HG03558 (cell line): ENCODE measurements around the gene DPF3.

Source experiments
- ATAC-seq: cut with Tn5 transposase; IDR thresholded peaks from one replicate; pipeline ENCODE4 v1.9.1; 2021; ENCODE audit warnings: moderate number of reproducible peaks; ENCODE audit not compliant: unreplicated experiment; ENCODE audit errors: extremely low read depth

The DPF3 gene

DNA sequence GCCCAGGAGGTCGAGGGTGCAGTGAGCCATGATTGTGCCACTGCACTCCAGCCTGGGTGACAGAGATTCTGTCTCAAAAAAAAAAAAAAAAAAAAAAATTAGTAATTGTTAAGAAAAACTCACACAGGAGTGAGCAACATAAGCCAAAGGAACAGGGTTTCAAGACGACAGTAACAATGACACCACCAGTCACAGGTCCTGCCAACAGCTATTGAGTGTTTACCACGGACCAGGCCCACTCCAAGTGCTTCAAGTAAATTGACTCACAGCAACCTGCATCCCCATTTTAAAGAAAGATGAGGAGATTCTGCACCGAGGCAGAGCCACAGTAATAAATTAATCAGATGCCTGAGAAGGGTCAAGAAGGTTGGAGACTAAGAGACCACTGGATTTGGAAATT, 194.5 kb downstream of the DPF3 start:
- no peak for ATAC-seq

DNA sequence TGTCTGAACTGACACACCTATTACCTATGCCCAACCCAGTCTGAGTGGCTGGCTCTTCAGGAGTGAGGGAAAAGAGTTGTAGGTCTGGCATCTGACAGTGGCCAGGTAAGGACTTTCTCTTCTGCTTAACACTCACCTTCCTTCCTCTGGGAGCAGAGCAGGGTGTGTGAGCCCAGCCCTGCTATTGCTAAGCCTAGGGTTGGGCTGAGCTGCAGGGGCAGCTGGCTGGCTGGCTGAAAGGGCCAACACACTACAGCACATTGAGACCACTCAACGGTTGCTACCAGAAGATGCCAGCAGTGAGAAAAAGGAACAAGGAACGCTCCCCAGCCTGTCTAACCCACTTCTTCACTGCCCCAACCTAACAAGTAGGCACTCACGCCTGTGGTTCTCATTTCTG, 201.2 kb downstream of the DPF3 start:
- ATAC-seq, result no peak

DNA sequence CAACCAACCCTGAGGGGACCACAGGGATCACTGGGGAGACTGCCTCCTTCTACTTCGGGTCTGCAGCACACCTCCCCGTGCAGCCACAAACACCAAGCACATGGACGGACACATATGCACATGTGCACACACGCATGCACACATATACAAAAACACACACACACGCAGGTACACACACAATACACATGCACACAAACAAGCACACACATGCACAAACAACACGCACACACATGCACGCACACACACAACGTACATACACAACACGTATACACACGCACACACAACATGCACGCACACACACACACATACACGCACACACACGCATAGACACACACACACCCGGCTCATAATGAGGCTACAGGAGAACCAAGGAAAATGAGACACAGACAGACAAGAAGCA, 203.6 kb downstream of the DPF3 start:
- no peak for ATAC-seq

DNA sequence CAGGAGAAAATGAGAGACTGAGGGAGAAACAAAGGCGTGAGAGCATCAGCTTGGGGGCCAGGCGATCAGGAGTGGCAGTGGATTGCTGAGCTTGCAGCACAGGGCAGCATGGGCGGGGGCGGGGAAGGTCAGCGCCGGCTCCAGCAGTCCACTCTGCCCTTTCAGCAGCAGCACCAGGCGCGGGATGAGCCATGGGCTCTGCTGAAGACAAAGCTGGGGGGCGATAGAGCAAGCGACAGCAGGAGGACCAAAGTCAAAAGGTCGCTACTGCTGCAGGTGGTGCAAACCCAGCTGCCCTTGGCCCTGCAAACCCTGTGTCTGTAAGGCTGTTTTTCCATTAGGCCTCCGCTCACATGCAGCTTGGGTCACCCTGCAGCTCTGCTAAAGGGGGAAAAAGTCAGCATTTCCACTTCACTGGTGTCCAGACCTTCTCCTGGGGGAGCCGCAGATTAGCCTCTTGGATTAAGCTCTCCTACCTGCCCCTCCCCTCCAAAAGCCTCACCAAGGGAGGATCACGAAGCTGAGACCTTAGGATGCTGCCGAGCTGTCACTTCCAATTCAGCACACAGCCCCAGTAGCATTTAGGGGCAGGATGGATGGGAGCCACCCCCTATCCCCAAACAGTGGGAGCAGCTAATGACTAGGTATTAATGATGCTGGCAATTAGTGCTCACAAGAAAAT, 204.8 kb downstream of the DPF3 start:
- no peak for ATAC-seq

DNA sequence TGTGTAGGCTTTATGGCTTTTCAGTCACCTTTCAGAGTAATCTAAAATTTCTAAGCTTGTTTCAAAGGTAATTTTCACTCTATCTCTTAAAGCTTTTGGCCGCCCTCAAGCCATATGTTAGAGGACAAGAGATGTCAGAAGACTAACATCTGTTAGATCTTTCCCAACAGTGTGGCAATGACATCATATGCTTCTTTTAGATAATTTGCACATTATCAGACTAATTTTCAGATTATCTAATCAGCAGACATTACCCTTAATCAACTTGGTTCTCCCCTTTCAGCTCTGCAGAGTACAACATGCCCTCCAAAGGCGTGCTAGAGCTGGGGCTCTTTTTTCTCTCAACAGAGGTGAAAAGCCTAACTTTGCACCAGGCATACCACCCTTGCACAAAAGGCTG, 207.1 kb downstream of the DPF3 start:
- ATAC-seq, result no peak

DNA sequence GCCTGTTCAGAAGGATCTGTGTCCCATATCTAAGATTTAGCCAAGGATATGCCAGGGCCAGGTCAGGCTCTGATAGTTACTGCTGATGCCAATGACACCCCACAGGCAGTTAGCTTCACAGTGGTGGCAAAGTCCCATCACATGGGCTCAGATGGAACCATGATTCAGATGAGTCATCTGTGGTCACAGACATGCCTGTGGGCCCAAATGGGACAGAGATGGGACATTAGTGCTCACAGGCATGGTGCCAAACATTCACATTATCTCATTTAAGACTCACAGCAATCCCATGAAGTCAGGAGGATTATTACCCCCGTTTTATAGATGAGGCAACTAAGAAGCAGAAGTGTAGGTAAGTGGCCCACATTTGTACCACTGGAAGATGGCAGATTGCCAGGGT, 207.8 kb downstream of the DPF3 start:
- no peak for ATAC-seq

DNA sequence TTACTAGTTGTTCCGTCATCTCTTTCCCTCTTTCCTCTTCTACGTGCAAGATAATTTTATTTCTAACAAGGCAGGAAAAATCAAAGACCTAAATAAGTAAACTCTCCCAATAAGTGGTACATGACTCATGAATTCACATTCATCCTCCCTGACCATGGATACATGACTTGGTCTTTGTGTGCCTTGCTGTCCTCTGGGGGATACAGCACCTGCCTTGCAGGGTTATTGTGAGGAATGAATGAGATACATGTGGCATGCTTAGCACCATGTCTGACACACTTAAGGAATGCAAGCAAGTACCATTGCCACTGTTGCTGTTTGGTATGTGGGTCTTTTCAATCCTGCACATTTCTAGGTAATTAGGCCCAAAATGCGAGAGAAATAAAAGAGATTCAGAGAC, 208.4 kb downstream of the DPF3 start:
- ATAC-seq, result no peak

DNA sequence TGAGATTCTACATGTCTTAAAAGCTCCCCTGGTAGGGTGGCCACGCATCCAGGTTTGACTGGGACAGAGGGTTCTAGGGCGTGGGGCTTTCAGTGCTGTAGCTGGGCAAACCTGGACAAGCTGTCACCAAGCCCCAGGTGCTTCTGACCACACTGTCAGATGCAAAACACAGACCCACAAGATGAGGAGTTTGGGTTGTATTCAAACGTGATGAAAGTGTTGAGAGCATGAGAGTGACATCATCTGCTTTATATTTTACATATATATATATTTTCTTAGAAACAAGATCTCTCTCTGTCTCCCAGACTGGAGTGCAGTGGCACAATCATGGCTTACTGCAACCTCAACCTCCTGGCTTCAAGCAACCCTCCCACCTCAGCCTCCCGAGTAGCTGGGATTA, 210.1 kb downstream of the DPF3 start:
- no peak for ATAC-seq

DNA sequence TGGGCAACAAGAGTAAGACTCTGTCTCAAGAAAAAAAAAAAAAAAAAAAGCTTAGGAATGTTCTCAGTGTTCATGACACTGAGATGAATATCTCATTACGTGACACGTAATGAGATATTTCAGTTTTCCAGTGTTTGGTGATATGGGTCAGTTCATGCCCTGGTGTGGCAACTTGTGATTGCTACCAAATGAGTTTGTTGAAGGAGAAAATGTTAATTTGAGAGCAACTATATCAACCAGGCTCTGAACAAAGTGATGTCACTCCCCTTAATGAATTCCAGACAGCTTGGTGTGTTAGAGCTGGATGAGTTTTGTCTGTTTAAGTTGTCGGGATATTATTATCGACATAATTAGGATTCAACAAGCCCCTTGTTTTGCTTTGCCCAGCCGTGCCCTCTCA, 211.7 kb downstream of the DPF3 start:
- no peak for ATAC-seq

DNA sequence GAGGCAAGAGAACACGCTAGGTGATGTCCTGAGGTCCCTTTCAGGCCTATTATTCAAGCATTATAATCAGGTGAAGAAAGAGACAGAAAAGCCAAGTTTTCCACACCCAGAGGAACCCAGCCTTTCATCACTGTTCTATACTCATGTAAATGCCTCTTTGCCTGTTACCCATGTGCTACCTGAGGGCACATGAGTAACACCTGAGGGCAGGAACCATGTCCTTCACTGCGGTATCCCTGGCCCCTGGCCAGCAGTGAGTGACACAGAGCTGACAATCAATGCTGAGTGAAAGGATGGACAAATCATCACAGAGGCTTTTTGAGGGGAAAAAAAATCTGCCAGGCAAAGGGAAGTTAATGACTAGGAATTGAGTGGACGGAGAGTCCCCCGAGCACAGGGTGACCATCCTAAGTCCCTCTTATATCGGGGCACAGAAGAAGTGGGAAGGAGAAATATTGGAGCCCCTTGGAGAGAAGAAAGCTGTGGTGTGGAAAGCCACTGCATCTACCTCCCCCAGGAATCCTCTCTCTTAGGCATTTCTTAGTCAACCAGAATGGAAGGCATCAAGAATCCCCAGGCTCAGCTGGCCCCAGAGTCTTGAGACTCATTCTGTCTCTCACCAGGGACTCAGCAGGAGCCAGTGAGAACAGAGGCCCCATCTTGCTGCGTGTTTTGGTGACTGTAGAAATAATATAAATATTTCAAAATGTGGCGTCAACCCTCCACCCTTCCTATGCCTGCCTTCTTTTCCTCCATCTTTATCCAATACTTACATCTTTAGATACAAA, 212.9 kb downstream of the DPF3 start:
- ATAC-seq, result no peak

DNA sequence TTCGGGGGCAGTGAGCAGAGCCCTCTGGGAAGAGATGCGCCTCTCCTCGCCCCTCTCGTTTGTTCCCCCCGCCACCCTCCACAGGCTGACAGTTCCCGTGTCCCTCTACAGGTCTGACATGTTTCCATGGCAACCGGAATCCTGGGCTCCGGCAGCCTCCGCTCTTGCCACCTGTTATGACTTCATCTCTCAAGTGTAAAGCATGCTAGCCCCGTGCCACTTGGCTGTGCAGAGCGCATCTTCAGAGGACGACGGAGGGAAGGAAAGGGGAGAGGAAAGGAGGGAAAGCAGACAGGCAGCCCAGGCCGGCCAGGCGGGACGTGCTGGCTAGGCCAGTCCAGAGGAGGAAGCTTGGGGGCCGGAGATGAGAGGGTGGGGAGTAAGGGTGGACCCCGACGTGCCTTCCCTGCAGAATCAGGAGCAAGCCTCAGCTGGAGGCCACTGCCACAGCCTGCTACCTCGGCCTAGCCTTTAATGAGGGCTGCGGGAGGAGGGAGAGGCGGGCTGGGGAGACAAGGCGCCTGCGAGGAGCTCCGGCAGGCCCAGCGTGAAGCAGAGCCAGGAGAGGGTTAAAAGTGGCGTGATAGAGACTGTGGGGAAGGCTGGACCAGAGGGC, 214.3 kb downstream of the DPF3 start:
- no peak for ATAC-seq

DNA sequence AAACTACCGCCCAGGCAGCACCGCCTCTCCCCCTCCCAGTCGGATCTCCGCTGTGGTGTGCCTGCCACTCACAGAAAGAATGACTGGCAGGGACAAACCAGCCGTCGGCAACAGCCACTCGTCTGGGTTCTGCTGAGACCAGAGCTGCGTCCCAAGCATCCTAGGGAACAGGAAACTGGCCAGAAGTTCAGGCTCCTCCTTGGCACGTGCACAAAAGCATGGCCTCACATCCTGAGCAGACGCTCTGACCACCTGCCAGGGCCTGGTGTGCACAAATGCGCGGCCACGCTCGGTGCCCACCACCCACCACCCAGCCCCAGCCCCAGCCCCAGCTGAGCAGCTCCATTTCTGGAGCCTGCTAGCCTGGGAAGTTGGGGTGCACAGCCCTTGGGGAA, 214.8 kb downstream of the DPF3 start:
- no peak for ATAC-seq

DNA sequence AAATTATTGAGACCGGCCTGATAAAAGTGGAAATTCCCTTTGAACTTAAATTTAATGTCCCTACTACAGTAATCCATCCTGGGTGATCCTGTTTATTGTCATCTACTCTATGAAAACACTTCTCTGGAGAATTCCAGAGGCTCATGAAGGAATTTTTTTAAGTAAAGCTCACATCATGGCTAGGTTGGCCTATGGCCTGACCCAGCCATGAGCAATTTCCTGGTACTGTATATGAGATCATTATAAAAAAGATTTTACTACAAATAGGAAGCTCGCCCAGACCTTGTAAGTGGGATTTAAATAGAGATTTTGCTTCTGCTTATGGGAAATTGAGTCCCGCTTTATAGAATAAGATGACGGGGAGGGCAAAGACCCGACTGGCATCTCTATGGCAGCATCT, 215.5 kb downstream of the DPF3 start:
- no peak for ATAC-seq

DNA sequence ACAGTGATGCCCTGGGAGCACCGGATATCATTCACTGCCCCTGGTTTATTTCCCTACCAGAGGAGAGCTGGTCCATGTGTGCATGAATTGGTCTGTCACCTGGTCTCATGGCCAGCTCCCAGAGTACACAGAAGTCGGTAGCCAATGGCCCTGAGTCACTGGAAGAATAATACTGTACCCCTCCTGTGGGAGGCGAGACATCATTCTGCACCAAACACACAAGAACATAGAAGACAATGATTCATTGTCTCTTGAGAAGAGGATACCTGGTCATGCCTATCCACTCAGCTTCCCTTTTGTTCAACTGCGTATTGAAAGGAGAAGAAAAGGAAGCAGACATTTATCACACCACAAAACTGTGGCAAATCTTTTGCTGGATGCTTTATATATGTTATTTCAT, 216.2 kb downstream of the DPF3 start:
- no peak for ATAC-seq

DNA sequence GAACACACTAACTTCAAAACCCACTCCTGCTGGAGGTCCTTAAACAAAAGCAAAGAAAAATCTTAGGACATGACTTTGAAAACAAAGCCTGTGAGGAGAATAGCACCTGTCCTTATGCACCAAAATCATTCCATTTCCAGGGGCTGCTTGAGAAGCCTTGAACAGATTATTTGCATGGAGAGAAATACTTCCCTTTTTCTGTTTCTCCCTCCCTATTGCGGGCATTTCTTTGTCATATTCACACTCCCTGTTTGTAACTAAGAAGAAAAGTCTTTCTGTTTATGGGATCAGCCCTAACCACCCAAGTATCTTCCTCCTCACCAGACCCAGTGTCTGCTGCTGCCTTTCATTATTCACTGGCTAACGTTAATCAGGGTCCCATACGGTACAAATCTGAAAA, 218.8 kb downstream of the DPF3 start:
- no peak for ATAC-seq

DNA sequence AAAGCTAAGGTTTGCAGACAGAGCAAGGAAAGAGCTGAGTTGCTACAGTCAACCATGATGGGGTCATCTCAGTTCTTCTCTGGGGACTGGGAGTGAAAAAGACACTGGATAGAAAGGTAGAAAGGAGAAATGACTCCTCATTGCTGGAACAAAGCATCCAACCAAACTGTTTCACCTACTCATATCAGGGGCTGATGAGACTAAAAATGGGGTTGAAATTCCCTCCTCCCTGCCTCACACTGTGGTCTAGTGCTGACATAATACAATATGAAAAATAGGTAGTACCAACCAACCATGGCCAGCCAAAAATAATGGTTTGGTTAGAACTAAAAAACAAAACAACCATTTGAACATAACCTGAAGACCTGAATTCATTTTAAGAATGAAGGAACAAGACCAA, 220.7 kb downstream of the DPF3 start:
- no peak for ATAC-seq

DNA sequence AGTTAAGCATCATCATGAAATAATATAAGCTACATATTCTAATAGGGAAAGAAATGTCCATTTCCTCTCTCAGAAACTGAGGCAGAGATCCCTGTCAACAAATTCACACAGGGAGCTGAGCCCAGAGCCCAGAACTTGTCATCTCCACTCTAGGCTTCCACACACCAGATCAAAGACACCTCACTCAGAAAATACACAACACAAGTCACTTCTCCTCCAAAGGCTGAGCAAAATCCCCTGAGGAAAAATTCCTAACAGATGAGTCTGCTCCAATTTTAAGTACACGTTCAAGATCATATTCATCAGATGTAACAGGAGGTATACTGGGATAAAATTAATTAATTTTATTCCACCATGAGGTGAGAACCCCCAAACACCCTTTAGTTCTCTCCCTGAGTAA, 227.3 kb downstream of the DPF3 start:
- no peak for ATAC-seq

DNA sequence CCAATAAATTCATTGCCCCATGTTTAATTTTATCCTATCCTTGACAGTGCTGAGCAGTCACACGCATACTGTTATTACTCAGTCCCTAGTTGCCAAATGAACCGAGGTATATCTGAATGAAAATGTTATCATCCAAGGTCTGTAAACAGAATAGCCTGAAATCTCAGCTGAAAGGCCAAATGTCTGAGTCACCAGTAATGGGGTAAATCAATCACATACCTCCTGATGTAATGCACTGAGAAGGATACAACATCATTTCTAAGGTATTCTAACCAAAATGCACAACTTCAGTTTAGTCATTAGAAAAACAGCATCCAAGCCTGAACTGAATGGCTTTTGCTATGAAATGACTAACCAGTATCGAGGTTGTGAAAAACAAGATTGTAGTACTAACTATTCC, 228.6 kb downstream of the DPF3 start:
- ATAC-seq, result no peak

DNA sequence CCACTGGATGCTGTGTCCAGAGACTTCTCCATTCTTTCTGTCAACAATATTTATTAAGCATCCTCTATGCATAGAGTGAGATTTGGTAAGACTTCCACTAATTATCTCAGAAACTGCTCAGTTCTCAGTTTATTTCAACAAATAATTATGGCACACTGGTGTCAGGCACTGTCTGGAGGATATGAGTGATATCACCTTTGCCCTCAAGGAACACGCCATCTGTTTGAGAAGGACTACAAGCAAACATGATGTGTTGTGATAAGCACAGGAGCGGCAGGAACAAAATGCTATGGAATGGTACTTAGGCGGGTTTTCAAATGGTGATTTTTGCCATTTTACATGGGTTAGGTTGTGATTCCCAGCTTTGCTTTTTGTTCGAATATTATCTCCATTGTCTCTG, 229.2 kb downstream of the DPF3 start:
- no peak for ATAC-seq

DNA sequence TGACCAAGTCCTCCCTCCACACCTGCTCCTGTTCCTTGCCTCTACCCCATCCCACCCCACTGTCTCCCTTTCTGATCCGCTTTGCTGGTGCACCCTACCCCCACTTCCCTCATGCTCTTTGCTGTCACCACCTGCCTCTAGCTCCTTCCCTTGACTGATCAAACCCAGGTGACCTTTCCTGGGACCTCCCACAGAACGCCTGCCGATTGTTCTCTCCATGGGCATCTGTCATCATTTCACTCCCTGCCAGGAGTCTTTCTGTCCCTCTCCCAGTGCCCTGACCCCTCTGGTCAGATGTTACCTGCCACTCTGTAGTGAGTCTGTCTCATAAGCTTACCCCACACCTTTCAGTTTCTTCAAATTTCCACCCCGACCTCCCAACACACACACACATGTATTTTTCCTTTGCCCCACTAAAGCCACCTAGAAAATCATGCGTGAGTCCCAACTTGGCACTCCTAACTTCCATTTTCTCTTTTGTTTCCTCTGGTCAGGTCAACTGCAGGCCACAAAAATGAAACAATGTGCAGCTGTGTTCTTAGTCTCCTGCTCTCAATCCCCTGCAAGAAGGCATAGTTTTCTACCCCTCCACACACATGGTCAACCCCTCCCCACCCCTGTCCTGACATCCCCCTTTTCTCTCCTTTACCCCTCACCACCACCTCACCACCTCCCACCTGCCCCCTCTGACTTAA, 229.8 kb downstream of the DPF3 start:
- no peak for ATAC-seq

DNA sequence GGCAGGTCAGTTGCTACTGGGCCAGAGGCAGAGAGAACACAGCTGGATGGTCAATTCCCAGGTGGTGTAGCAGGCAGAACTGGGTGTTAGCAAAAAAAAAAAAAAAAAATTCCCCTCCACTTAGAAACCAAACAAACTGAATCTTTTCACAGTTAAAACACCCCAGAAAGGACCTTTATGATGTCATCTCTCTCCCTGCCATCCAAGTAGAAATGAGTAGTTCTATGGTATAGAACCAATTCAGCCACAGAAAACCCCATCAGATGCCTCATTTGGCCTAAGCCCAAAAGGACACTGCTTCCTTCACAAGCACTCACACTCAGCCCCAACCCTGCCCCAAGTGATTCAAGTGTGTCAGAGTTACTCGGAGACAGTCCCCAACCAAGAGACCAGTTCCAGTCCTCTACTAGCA, 230.8 kb downstream of the DPF3 start:
- no peak for ATAC-seq
